Measurements from ENCODE around the gene EBP. TPM values are rescaled to one million over a fixed set of nuclear protein-coding genes. Genes with fewer than 3 reads are reported as not detected.

Gene EBP
- total and polyA plus RNA-seq, 2 donors (not counting 1 experiment from before 2014, with no cell fraction given), result 61.0 to 93.5 TPM

- DNase-seq (ENCODE audit: low read depth in 2 of 2), result no peak
- TF ChIP-seq CTCF (conservative IDR thresholded peaks at IDR 0.05 in 1 of 2, IDR thresholded peaks at IDR 0.05 in 1 of 2; ENCODE audit: low read depth in 1 of 2, low read length in 2 of 2) (no peak), EZH2 (IDR thresholded peaks at IDR 0.05; ENCODE audit: low read length, missing control alignments) (no peak)
- Histone ChIP-seq H2AFZ (ENCODE audit: low read length) (no peak overlapping the region), H3K9ac (ENCODE audit: insufficient read depth, low read length) (no peak overlapping the region), H3K27me3 (ENCODE audit: control insufficient read depth, insufficient read depth, low read length) (no peaks in the 10 kb centered on the region), H3K36me3 (ENCODE audit: control insufficient read depth, insufficient read depth, low read length) (no peaks in the 10 kb centered on the region), H3K4me3 (replicated peaks in 1 of 4; ENCODE audit: control extremely low read depth in 1 of 4, insufficient read depth in 1 of 4, low read depth in 3 of 4, low read length in 4 of 4) (no peak overlapping the region), H3K9me3 (ENCODE audit: control insufficient read depth, insufficient read depth, low read depth, low read length) (no peaks in the 10 kb centered on the region), H3K79me2 (ENCODE audit: control insufficient read depth, insufficient read depth, low read length) (peaks cover 24% of the 10 kb centered on the region), H3K27ac (ENCODE audit: insufficient read depth, low read length) (no peak overlapping the region), H4K20me1 (ENCODE audit: control insufficient read depth, extremely low read depth, insufficient read depth, low read length) (no peaks in the 10 kb centered on the region), H3K4me1 (ENCODE audit: control insufficient read depth, extremely low read depth, insufficient read depth, low read length) (peaks cover 3% of the 10 kb centered on the region), H3K4me2 (ENCODE audit: extremely low read depth, insufficient read depth, low read length) (no peak overlapping the region)
Measured at GRCh38 chrX:48473704-48473990, 48.0 kb upstream of the EBP start.

- H2AFZ ChIP-seq (ENCODE audit: low read length), result no peak overlapping the region
- TF ChIP-seq CTCF (conservative IDR thresholded peaks at IDR 0.05 in 1 of 2, IDR thresholded peaks at IDR 0.05 in 1 of 2; ENCODE audit: low read depth in 1 of 2, low read length in 2 of 2), result peak; percentile 10 to 45
- TF ChIP-seq EZH2 (IDR thresholded peaks at IDR 0.05; ENCODE audit: low read length, missing control alignments), result no peak
- no peaks in the 10 kb centered on the region for H3K36me3 ChIP-seq (ENCODE audit: control insufficient read depth, insufficient read depth, low read length)
- peaks cover 3% of the 10 kb centered on the region for H3K4me1 ChIP-seq (ENCODE audit: control insufficient read depth, extremely low read depth, insufficient read depth, low read length)
- H4K20me1 ChIP-seq (ENCODE audit: control insufficient read depth, extremely low read depth, insufficient read depth, low read length), result no peaks in the 10 kb centered on the region
- peak in 1 of 2 donors; percentile 21 for DNase-seq (ENCODE audit: low read depth in 2 of 2)
- H3K79me2 ChIP-seq (ENCODE audit: control insufficient read depth, insufficient read depth, low read length), result peaks cover 24% of the 10 kb centered on the region
- H3K9ac ChIP-seq (ENCODE audit: insufficient read depth, low read length), result no peak overlapping the region
- no peaks in the 10 kb centered on the region for H3K9me3 ChIP-seq (ENCODE audit: control insufficient read depth, insufficient read depth, low read depth, low read length)
- H3K4me3 ChIP-seq (replicated peaks in 1 of 4; ENCODE audit: control extremely low read depth in 1 of 4, insufficient read depth in 1 of 4, low read depth in 3 of 4, low read length in 4 of 4), result no peak overlapping the region
- no peak overlapping the region for H3K4me2 ChIP-seq (ENCODE audit: extremely low read depth, insufficient read depth, low read length)
- H3K27ac ChIP-seq (ENCODE audit: insufficient read depth, low read length), result no peak overlapping the region
- no peaks in the 10 kb centered on the region for H3K27me3 ChIP-seq (ENCODE audit: control insufficient read depth, insufficient read depth, low read length)
Measured at GRCh38 chrX:48474127-48474526, 47.5 kb upstream of the EBP start.

- no peak for DNase-seq (ENCODE audit: low read depth in 2 of 2)
Measured at GRCh38 chrX:48474581-48474980, 47.0 kb upstream of the EBP start.

More at GRCh38 chrX:48474581-48474980, 47.0 kb upstream of the EBP start:
- peaks cover 24% of the 10 kb centered on the region for H3K79me2 ChIP-seq (ENCODE audit: control insufficient read depth, insufficient read depth, low read length)
- no peak for TF ChIP-seq EZH2 (IDR thresholded peaks at IDR 0.05; ENCODE audit: low read length, missing control alignments)
- no peak for TF ChIP-seq CTCF (conservative IDR thresholded peaks at IDR 0.05 in 1 of 2, IDR thresholded peaks at IDR 0.05 in 1 of 2; ENCODE audit: low read depth in 1 of 2, low read length in 2 of 2)
- no peak overlapping the region for H3K9ac ChIP-seq (ENCODE audit: insufficient read depth, low read length)
- no peaks in the 10 kb centered on the region for H4K20me1 ChIP-seq (ENCODE audit: control insufficient read depth, extremely low read depth, insufficient read depth, low read length)
- H3K4me3 ChIP-seq (replicated peaks in 1 of 4; ENCODE audit: control extremely low read depth in 1 of 4, insufficient read depth in 1 of 4, low read depth in 3 of 4, low read length in 4 of 4), result no peak overlapping the region
- H3K4me2 ChIP-seq (ENCODE audit: extremely low read depth, insufficient read depth, low read length), result peak overlapping the region; percentile 13
- no peaks in the 10 kb centered on the region for H3K36me3 ChIP-seq (ENCODE audit: control insufficient read depth, insufficient read depth, low read length)
- H3K27me3 ChIP-seq (ENCODE audit: control insufficient read depth, insufficient read depth, low read length), result no peaks in the 10 kb centered on the region
- H3K4me1 ChIP-seq (ENCODE audit: control insufficient read depth, extremely low read depth, insufficient read depth, low read length), result peaks cover 3% of the 10 kb centered on the region
- no peak overlapping the region for H3K27ac ChIP-seq (ENCODE audit: insufficient read depth, low read length)
- H2AFZ ChIP-seq (ENCODE audit: low read length), result no peak overlapping the region
- H3K9me3 ChIP-seq (ENCODE audit: control insufficient read depth, insufficient read depth, low read depth, low read length), result no peaks in the 10 kb centered on the region

Measured in fibroblast of lung (primary cell).